NCI-H2081 (cell line): Measurements from ENCODE around the gene FAM174C.

Experiments
- DNase-seq, 2 experiments: peaks; one replicate each; lab custom pipeline; 2025; lab: John Stamatoyannopoulos, UW

Gene FAM174C

GRCh38 chr19:1261798-1262622 lies 13.3 kb upstream of the FAM174C start:
- DNase-seq: no peak

GRCh38 chr19:1262623-1263123 lies 12.7 kb upstream of the FAM174C start:
- no peak for DNase-seq

DNA sequence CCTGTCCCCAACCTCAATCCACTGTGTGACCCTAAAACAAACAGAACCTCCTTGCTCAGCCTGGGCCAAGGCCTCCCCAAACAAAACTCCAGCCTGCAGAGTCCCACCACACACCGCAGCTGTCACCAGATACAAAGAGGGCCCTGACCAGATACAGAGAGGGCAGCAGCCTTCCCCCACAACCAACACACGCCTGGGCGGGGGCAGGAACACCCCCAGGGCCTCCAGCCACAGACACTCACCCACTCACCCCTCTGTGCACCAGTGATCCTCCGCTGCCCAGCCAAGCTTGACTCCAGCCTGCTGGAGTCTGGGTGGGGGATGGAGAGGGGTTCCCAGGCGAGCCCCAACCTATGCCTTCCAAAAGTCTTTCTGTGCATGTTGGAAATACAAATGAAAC lies 12.1 kb upstream of the FAM174C start:
- no peak for DNase-seq

- DNase-seq: no peak
Measured at GRCh38 chr19:1264801-1265614, 10.3 kb upstream of the FAM174C start.

DNA sequence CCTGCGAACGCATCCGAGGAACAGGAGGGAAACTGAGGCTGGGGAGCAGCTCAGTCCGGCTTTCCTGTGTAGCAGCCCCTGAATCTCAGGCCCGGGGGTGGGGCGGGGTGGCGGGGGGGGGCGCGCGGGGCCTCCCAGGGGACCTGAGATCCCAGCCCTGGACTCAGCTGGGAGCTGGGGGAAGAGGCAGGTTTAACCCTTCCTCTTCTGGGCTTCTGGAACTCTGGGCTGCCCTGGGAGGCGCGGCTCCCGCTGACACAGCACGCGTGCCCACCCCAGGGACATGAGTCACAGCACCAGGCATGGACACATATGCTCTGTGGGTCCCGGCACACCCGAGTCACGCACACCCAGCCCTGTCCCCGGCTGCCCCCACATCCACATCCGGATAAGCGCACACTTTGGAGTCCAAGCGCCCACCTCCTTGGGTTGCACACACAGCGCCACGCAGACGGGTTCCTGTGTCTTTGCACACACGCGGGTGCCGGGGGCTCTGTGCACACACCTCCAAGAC lies 9.7 kb upstream of the FAM174C start:
- peak in 1 of 2 experiments; percentile 54 for DNase-seq

- DNase-seq: peak; percentile 87 to 89
Measured at GRCh38 chr19:1266129-1266915, 9.0 kb upstream of the FAM174C start.

DNA sequence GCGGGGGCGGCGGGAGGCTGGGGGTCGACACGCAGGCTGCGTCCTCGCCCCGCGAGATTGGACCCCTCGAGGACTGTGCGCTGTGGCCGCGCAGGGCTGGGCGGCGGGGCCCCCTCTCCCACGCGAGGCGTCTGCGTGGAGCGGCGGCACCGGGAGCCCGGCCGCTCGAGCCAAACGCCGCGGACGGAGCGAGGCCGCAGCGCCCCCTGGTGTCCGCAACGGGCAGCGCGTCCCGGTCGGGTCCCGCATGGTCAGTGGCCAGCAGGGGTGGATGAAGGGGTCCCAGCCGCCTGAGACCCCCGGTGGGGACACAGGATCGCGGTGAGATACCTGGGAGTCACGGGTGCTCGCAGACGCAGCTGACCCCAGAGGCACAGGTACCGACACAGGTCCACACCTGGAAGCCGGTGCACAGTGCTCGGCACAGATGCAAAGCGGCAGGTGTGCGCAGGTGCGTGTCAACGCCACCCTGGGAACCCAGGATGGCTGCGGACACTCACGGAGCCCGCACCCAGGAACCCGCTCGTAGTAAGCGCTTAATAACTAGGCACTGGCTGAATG lies 8.3 kb upstream of the FAM174C start:
- peak in 1 of 2 experiments; percentile 56 for DNase-seq

- DNase-seq: peak in 1 of 2 experiments; percentile 32
Measured at GRCh38 chr19:1267477-1268225, 7.7 kb upstream of the FAM174C start.

GRCh38 chr19:1268226-1269064 lies 6.9 kb upstream of the FAM174C start:
- DNase-seq: no peak

- peak; percentile 97 to 98 for DNase-seq
Measured at GRCh38 chr19:1269065-1269477, 6.3 kb upstream of the FAM174C start, which contains the start of gene CIRBP. CIRBP (plus strand) TSS chr19:1269332; CDS start chr19:1270934, 1,602 bp downstream.

DNA sequence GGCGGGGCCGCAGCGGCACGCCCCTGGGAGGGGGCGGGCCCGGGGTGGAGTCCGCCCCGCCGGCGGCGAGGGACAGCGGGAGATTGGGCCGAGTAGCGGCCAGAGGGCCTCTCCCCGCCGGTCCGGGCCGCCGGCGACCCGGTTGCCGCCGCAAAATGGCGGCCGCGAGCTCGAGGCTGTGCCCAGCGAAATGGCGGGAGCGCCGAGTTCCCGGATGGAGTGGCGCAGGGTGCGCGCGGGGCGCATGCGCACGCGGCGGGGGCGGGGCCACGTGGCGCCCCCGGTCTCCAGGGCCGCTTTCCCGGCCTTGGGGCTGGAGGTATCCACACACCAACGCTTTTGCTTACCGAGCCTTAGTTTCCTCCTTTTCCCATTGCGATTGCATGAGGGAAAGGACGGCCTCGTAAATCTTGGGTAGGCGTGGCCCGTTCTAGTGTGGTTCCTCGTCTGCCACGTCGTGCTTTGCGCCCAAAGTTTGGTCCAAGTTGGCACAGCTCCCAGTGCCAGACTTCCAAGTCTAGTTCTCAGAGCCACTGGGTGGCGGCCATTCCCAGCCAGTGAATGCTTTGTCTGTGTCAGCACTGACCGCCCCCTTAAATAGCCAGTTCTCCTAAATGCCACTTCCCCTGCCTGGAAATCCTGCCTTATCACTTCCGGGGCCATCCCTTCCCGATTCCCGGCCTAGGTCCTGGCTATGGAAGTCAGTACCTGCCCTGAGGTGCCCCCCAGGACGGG lies 5.7 kb upstream of the FAM174C start:
- DNase-seq: peak; percentile 79 to 88

DNA sequence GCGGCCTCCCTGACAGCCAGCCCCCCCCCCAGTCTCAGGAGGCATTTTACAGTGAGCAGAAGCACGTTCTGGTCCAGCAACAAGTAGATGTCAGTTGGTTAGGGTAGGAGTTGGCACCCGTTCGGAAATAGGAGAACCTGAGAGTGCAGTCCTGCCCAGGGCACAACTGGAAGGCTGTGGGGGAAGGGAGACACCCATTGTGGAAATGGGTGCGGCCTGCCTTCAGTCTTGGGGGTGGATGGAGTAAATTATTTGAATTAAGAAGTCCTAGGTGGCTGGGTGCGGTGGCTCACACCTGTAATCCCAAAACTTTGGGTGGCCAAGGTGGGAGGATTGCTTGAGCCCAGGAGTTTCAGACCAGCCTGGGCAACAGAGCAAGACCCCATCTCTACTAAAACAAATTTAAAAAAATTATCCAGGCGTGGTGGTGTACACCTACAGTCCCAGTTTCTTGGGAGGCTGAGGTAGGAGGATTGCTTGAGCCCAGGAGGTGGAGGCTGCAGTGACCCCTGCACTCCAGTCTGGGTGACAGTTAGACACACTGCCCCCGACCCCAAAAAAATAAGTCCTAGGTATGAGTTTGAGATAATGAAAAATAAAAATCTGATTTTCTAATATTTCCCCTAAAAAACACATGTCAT lies 5.0 kb upstream of the FAM174C start:
- DNase-seq: no peak

DNA sequence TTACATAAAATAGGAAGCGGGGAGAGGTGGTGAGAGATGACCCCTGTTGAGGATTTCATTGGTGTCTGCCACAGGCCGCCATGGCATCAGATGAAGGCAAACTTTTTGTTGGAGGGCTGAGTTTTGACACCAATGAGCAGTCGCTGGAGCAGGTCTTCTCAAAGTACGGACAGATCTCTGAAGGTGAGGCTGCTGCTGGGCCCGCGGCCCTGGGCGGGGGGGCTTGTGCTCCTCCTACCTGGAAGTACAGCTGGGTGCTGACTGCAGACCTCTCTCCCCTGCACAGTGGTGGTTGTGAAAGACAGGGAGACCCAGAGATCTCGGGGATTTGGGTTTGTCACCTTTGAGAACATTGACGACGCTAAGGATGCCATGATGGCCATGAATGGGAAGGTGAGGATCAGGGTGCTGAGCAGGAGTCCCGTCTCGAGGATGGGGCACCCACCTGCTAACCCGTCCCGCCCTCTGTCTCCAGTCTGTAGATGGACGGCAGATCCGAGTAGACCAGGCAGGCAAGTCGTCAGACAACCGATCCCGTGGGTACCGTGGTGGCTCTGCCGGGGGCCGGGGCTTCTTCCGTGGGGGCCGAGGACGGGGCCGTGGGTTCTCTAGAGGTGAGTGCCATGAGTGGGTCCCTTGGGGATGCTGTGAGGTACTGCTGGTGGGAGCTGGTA lies 4.3 kb upstream of the FAM174C start:
- DNase-seq: no peak

DNA sequence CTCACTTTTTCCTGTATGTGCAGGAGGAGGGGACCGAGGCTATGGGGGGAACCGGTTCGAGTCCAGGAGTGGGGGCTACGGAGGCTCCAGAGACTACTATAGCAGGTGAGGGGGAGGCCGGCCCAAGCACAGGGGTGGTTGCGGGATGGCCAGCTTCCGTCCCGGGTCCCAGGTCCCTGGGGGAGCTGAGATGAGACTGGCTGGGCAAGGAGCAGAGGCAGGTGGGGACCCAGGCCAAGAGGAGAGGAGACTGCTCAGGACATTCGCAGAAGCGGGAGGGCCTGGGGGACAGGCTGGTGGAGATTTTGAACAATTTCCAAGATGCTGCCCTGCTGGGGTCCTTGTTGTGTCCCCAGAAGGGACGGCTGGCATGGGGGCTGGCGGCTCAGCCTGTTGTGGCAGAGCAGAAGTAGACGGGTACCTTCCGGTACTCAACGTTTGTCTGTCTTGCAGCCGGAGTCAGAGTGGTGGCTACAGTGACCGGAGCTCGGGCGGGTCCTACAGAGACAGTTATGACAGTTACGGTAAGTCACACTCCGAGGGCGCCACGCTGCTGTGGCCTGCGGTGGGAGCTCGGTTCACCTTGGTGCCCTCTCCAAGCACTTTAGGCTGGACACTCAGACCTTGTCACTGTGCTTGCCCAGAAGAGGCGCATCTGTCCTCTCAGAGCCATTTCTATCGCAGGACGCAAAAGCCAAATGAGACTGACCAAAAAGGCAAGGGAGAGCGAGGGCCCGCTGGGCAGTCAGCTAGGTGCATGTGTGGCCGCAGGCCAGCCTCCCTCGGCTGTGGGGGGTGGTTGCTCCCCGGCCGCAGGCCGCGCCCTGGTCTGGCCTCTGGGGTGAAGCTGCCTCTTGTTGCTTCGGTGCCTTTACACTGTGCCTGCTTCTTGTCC lies 3.6 kb upstream of the FAM174C start:
- no peak for DNase-seq

DNA sequence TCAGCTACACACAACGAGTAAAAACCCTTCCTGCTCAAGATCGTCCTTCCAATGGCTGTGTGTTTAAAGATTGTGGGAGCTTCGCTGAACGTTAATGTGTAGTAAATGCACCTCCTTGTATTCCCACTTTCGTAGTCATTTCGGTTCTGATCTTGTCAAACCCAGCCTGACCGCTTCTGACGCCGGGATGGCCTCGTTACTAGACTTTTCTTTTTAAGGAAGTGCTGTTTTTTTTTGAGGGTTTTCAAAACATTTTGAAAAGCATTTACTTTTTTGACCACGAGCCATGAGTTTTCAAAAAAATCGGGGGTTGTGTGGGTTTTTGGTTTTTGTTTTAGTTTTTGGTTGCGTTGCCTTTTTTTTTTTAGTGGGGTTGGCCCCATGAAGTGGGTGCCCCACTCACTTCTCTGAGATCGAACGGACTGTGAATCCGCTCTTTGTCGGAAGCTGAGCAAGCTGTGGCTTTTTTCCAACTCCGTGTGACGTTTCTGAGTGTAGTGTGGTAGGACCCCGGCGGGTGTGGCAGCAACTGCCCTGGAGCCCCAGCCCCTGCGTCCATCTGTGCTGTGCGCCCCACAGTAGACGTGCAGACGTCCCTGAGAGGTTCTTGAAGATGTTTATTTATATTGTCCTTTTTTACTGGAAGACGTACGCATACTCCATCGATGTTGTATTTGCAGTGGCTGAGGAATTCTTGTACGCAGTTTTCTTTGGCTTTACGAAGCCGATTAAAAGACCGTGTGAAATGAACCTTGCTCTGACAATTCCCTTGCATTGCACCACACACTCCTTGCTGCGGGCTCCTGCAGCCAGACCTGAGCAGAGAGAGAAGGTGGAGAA lies 2.7 kb upstream of the FAM174C start:
- DNase-seq: no peak
